ENCODE measurements around the gene ZNF280A. TPM values are rescaled to one million over a fixed set of nuclear protein-coding genes. Genes with fewer than 3 reads are reported as not detected.
"Not testable (repeated sequence)": the region's sequence is repeated elsewhere in the genome, so short reads cannot be mapped to it uniquely, and the experiment has no call there.

Gene ZNF280A
- total RNA-seq, 1 experiment from 2014 or later = 3.1 TPM

- no peak for DNase-seq (ENCODE audit: low read depth)
- in situ Hi-C loops (cut with HindIII; ENCODE audit: low pct_unique_long_range_greater_than_20kb, low sequenced_read_pairs) = no loop called here
These were observed 33.8 kb downstream of the ZNF280A start for GRCh38 chr22:22486132-22486899.

DNA sequence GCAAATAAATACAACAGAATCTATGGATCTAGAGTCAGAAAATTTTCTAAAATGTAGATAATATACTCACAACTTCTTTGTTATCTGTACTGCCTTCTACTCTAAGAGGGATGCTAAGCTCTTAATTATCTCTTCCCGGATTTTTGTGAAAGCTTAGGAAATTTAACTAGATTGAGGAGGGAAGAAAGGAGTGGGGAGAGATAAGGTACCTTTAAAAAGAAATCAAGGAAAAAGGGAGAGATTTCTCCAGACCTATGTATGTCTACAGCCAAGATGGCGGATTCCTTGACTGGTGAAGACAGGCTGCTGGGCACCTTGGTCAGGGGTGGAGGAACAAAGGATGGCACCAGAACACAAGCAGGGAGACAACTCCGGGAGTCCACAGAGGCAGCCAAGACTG, 34.5 kb downstream of the ZNF280A start:
- DNase-seq (ENCODE audit: low read depth) = no peak
- in situ Hi-C loops (cut with HindIII; ENCODE audit: low pct_unique_long_range_greater_than_20kb, low sequenced_read_pairs) = no loop called here

DNA sequence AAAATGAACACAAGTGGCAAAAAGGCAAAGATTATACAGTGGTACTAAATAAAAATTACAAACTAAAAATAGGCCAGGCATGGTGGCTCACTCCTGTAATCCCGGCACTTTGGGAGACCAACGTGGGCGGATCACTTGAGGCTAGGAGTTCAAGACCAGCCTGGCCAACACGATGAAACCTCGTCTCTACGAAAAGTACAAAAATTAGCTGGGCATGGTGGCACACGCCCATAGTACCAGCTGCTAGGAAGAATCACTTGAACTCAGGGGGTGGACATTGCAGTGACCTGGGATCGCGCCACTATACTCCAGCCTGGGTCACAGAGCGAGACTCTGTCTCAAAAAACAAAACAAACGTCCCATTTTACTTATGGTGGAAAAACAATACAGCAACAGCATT, 36.0 kb downstream of the ZNF280A start:
- no peak for DNase-seq (ENCODE audit: low read depth)
- in situ Hi-C loops (cut with HindIII; ENCODE audit: low pct_unique_long_range_greater_than_20kb, low sequenced_read_pairs) = no loop called here

GRCh38 chr22:22480940-22481339, 39.1 kb downstream of the ZNF280A start:
- in situ Hi-C loops (cut with HindIII; ENCODE audit: low pct_unique_long_range_greater_than_20kb, low sequenced_read_pairs) = no loop called here
- DNase-seq (ENCODE audit: low read depth) = no peak

DNA sequence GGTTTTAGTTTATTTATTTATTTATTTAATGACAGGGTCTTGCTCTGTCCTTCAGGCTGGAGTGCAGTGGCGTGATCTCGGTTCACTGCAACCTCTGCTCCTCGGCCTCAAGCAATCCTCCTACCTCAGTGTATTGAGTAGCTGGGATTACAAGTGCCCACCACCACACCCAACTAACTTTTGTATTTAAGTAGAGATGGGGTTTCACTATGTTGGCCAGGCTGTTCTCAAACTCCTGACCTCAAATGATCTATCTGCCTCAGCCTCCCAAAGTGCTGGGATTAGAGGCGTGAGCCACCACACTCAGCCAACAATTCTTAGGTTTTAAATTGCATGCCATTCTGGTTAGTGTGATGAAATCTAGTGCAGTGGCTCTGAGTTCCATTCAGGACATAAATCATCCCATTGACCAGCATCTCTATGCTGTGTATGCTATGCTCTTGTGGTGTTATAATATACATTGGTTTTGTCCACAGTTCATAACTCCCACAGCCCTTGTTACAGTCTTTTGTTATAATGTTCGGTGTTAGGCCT, 40.0 kb downstream of the ZNF280A start:
- no peak for DNase-seq (ENCODE audit: low read depth)

DNA sequence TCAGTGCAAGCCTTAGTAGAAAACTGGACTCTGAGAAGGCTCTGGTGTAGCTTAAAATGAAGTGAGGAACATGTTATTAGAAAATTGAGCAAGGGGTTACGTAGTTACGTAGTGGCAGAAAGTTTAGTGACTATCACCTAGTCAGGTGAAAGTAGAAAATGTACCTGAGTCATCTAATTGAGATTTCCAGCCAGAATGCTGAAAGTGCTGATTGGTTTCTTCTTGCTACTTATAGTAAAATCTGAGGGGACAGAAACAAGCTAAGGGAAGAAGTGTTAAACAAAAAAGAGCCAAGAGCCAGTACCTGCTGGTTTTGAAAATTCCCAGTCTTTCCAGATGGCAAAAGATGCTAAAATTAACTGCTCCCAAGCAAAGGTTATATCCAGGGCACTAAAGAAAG, 41.0 kb downstream of the ZNF280A start:
- DNase-seq (ENCODE audit: low read depth) = no peak
- in situ Hi-C loops (cut with HindIII; ENCODE audit: low pct_unique_long_range_greater_than_20kb, low sequenced_read_pairs) = no loop called here

More for the DNA sequence above, 40.0 kb downstream of the ZNF280A start:
- in situ Hi-C loops (cut with HindIII; ENCODE audit: low pct_unique_long_range_greater_than_20kb, low sequenced_read_pairs) = no loop called here

GRCh38 chr22:22478470-22478869, 41.6 kb downstream of the ZNF280A start:
- in situ Hi-C loops (cut with HindIII; ENCODE audit: low pct_unique_long_range_greater_than_20kb, low sequenced_read_pairs) = no loop called here
- DNase-seq (ENCODE audit: low read depth) = no peak

DNA sequence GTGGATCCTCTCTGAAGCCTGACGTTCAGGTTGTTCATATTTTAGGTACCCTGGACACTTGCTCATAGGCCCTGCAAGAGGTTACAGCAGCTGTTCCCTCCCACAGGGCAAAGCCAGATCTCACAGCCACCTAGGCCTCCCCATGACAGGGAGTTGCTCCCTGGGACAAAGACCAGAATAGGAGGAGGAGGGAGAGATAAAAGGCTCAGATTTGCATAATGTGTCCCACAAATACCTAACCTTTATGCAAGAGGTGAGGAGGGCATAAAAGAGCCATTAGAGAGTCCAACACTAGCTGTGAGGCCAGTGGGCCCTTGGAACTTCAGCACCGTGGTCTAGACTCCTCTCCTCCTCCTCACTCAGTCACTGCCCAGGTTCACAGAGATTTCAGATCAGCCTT, 45.3 kb downstream of the ZNF280A start:
- in situ Hi-C loops (cut with HindIII; ENCODE audit: low pct_unique_long_range_greater_than_20kb, low sequenced_read_pairs) = no loop called here
- DNase-seq (ENCODE audit: low read depth) = no peak

GRCh38 chr22:22471104-22471503, 49.0 kb downstream of the ZNF280A start:
- DNase-seq (ENCODE audit: low read depth); in situ Hi-C loops (cut with HindIII; ENCODE audit: low pct_unique_long_range_greater_than_20kb, low sequenced_read_pairs): not testable (repeated sequence)

- in situ Hi-C loops (cut with HindIII; ENCODE audit: low pct_unique_long_range_greater_than_20kb, low sequenced_read_pairs) = no loop called here
- DNase-seq (ENCODE audit: low read depth) = no peak
These were observed 50.5 kb downstream of the ZNF280A start for GRCh38 chr22:22469527-22469926.

DNA sequence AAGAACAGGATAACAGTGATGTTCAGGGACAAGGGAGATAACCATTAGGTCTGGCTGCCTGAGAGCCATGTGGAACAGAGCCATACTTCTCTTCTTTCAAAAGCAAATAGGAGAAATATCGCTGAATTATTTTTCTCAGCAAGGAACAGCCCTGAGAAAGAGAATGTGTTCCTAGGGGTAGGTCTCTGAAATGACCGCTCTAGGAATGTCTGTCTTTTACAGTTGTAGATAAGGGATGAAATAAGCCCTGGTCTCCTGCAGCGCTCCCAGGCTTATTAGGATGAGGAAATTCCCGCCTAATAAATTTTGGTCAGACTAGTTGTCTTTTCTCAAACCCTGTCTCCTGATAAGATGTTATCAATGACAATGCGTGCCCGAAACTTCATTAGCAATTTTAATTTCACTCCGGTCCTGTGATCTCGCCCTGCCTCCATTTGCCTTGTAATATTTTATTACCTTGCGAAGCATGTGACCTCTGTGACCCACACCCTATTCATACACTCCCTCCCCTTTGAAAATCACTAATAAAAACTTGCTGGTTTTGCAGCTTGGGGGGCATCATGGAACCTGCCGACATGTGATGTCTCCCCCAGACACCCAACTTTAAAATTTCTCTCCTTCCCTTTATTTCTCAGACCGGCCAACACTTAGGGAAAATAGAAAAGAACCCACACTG, 51.1 kb downstream of the ZNF280A start:
- in situ Hi-C loops (cut with HindIII; ENCODE audit: low pct_unique_long_range_greater_than_20kb, low sequenced_read_pairs) = not testable (repeated sequence)

GRCh38 chr22:22467112-22467511, 53.0 kb downstream of the ZNF280A start:
- in situ Hi-C loops (cut with HindIII; ENCODE audit: low pct_unique_long_range_greater_than_20kb, low sequenced_read_pairs) = no loop called here
- DNase-seq (ENCODE audit: low read depth) = no peak

More for the DNA sequence above, 51.1 kb downstream of the ZNF280A start:
- not testable (repeated sequence) for DNase-seq (ENCODE audit: low read depth)

- no peak for DNase-seq (ENCODE audit: low read depth)
- in situ Hi-C loops (cut with HindIII; ENCODE audit: low pct_unique_long_range_greater_than_20kb, low sequenced_read_pairs) = no loop called here
These were observed 54.3 kb downstream of the ZNF280A start for GRCh38 chr22:22465782-22466181.

DNA sequence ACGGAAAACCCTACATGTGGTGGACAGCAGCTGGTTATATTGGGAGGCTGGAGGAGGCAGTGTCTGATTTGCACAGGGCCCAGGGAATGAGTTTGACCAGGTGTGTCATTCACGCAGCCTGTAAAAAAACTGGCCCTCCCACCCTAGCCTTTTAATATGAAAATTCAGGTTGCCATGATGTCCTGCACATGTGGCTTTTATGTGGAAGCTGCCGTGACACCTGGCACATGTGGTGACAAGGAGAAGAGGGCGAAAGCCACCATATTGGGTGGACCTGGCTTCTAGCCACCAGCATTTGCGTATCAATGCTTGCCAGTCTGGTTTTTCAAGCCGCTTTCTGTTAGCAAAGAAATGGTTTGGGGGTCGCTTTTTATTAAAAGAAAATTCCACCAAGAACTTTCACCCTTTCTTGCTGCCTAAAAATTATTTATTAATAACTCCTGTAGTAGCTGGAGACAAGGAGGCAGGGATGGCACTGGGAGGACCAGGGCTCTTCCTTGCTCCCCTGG, 54.9 kb downstream of the ZNF280A start:
- in situ Hi-C loops (cut with HindIII; ENCODE audit: low pct_unique_long_range_greater_than_20kb, low sequenced_read_pairs) = no loop called here
- no peak for DNase-seq (ENCODE audit: low read depth)

GRCh38 chr22:22464541-22465054, 55.5 kb downstream of the ZNF280A start:
- in situ Hi-C loops (cut with HindIII; ENCODE audit: low pct_unique_long_range_greater_than_20kb, low sequenced_read_pairs) = no loop called here
- DNase-seq (ENCODE audit: low read depth) = no peak

- in situ Hi-C loops (cut with HindIII; ENCODE audit: low pct_unique_long_range_greater_than_20kb, low sequenced_read_pairs) = no loop called here
- peak; percentile 46 for DNase-seq (ENCODE audit: low read depth)
These were observed 56.1 kb downstream of the ZNF280A start for GRCh38 chr22:22463855-22464540.
